GM12891 (cell line): ENCODE results near the gene NDUFB1.

ENCODE experiments used
- POLR2A ChIP-seq: IDR thresholded peaks from 2 replicates; pipeline ENCODE4 v1.6.1; 2011; ENCODE audit warnings: low read depth, low read length, control low read depth
- POLR2AphosphoS5 ChIP-seq: IDR thresholded peaks from 2 replicates; pipeline ENCODE4 v1.6.1; 2011; ENCODE audit warnings: low read depth, low read length, control low read depth

- TF ChIP-seq POLR2A (no peak), POLR2AphosphoS5 (no peak)
These were observed 33.0 kb downstream of the NDUFB1 start for GRCh38 chr14:92088494-92088893.
